Measurements from ENCODE around the gene IL24.

Gene IL24

GRCh38 chr1:206901944-206902343 lies 4.7 kb downstream of the IL24 start:
- DNase-seq (ENCODE audit: extremely low read depth in 1 of 2, low read depth in 1 of 2), result no peak

DNA sequence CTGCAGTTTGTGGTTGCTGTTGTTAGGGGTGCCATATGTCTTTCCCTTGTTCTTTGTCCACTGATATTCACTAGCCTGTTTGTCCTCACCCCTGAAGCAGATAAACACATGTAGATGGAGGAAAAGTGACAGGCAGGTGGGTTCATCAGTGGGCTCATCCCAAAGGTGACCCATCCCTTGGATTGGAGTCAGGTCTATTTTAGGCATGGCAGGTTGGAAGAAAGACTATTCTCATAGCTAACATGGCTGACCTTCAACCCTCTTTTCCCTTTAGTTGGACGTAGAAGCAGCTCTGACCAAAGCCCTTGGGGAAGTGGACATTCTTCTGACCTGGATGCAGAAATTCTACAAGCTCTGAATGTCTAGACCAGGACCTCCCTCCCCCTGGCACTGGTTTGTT lies 5.5 kb downstream of the IL24 start:
- no peak for DNase-seq (ENCODE audit: extremely low read depth in 1 of 2, low read depth in 1 of 2)

DNA sequence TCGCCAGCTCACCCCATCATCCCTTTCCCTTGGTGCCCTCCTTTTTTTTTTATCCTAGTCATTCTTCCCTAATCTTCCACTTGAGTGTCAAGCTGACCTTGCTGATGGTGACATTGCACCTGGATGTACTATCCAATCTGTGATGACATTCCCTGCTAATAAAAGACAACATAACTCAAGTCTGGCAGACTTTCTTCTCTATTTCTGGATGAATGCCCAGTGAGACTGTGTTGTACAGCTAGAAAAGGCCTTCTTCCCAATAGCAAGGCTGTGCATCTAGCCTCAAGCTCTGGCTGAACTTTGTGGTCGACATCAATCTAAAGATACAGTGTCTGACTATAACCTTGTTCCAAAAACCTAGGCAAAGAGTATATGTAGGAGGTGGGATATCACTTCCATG lies 6.4 kb downstream of the IL24 start:
- no peak for DNase-seq (ENCODE audit: extremely low read depth in 1 of 2, low read depth in 1 of 2)

- no peak for DNase-seq (ENCODE audit: extremely low read depth in 1 of 2, low read depth in 1 of 2)
These were observed 7.3 kb downstream of the IL24 start for GRCh38 chr1:206904423-206905142.

GRCh38 chr1:206905295-206906164 lies 8.3 kb downstream of the IL24 start:
- no peak for DNase-seq (ENCODE audit: extremely low read depth in 1 of 2, low read depth in 1 of 2)

DNA sequence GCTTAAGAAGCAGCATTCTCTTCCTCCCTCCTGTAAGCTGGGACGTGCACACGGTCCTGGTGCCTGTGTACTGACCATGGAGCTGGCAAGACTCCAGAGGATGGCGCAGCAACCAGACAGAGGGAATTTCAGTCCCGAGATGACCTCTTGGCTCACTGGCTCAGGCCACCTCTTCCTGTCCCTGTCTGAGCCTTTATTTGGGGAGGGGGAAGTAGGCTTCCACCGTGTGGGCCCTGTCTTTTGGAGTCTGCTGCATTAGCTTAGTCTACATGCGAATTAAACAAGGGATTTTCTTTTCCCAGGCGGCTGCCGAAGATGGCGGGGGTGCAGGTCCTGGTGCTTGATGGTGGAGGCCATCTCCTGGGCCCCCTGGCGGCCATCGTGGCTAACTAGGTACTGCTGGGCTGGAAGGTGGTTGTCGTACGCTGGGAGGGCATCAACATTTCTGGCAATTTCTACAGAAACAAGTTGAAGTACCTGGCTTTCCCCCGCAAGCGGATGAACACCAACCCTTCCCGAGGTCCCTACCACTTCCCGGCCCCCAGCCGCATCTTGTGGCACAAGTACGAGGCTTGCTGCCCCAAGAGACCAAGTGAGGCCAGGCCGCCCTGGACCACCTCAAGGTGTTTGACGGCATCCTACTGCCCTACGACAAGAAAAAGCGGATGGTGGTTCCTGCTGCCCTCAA lies 10.2 kb downstream of the IL24 start:
- DNase-seq (ENCODE audit: extremely low read depth in 1 of 2, low read depth in 1 of 2), result no peak

GRCh38 chr1:206908038-206908437 lies 10.8 kb downstream of the IL24 start:
- DNase-seq (ENCODE audit: extremely low read depth in 1 of 2, low read depth in 1 of 2), result no peak

- DNase-seq (ENCODE audit: extremely low read depth in 1 of 2, low read depth in 1 of 2), result no peak
These were observed 12.1 kb downstream of the IL24 start for GRCh38 chr1:206909161-206909882.

GRCh38 chr1:206909883-206910318 lies 12.7 kb downstream of the IL24 start:
- no peak for DNase-seq (ENCODE audit: extremely low read depth in 1 of 2, low read depth in 1 of 2)

DNA sequence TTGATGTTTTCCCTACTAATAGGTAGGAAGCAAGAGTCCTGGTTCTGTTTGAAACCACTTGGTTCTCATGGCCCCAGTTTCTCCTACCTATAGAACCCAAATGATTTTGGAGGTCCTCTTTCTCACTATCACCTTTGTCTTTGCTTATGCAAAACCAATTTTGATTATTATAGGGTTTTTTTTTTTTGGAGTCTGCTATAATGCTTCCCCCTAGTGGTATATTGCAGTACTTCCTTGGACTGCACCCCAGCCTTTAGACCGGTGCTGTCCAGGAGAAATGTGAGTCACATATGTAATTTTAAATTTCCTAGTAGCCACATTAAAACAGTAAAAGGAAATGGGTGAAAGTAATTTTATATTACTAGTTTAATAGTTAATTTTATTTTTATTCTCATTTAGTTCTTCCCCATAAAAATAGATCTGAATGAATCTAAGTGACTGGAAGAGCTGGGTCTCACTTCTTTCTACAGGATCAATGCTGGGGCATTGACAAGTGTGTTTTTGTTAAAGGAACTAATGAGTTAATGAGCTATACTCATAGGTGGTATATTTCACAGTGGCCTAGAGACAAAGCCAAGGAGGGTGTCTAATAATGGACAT lies 13.9 kb downstream of the IL24 start:
- DNase-seq (ENCODE audit: extremely low read depth in 1 of 2, low read depth in 1 of 2), result no peak

DNA sequence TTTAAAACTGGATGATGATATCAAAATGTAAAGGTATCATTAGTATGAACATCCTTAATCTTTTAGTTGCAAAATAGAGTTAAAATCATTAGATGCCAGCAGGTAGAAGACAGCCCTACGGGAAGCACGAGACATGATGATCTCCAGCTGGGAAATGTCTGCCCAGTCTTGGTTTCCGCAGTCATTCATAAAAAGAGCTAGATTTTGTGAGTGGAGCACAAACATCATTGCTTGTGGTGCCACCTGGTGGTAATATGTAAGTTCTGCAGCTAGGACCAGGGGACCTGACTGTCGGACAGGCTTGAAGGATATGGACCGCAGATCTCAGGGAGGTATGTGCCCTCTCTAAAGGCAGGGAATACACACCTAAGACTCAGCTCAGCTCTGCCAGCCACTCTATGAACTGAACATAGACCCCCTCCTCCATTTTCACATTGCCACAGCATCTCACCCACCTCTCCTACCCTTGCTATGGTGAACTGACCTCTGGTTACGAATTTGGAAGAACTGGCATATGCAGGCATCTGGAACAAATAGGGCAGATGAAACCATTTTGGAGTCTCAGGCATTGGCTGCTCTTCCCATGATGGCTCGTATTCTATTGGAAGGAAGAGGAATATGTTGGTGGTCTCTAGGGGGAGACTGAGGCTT lies 15.3 kb downstream of the IL24 start:
- DNase-seq (ENCODE audit: extremely low read depth in 1 of 2, low read depth in 1 of 2), result no peak

- DNase-seq (ENCODE audit: extremely low read depth in 1 of 2, low read depth in 1 of 2), result no peak
These were observed 16.7 kb downstream of the IL24 start for GRCh38 chr1:206913766-206914537.

GRCh38 chr1:206915030-206915735 lies 17.9 kb downstream of the IL24 start:
- no peak for DNase-seq (ENCODE audit: extremely low read depth in 1 of 2, low read depth in 1 of 2)

DNA sequence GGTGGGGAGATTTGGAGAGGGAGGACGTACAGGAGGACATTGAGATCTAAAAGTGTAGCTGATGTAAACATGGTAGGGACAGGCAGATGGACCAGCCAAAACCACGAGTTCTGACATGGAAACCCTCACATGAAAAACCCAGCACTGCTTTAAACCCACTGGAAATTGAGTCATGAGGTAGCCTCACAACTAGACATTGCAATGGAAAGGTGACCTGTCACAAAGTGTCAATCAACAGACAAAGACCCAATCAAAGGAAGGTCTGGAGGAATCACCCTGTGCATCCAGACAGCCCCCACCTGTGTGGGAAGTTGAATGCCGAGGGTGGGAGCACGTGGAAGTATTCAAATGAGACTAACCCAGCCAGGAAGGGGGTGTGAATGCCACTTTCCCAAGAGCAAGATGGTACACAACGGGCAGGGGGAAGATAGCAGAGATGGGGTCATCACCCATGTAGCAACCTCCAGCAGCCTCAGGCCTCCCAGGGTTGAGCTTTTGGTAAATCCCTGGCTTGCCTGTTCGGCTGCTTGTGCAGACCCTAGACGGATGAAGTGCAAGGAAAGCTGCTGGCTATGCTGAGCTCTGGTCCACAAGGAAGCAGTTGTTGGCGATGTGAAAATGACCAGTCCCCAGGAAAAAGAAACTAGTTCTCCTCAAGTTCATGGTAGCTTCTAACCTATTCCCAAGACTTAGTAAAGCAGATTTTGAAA lies 18.9 kb downstream of the IL24 start:
- no peak for DNase-seq (ENCODE audit: extremely low read depth in 1 of 2, low read depth in 1 of 2)

DNA sequence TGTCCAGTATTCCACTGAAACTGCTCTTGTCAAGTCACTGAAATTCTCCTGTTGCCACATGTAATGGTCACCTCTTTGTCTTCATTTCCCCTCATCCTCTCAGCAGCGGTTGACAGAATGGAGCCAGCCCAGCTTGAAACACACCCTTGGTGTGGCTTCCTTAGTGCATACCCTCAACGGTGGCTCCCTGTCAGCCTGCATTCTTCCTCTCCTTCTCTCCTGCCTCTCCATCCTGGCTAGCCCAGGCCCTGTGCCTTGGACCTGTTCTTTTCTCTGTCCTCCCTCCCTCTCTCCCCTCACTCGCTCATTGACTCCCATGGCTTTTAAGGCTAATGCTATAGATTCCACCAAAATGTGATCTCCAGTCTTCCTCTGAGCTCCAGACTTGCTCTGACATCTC lies 20.8 kb downstream of the IL24 start:
- no peak for DNase-seq (ENCODE audit: extremely low read depth in 1 of 2, low read depth in 1 of 2)

DNA sequence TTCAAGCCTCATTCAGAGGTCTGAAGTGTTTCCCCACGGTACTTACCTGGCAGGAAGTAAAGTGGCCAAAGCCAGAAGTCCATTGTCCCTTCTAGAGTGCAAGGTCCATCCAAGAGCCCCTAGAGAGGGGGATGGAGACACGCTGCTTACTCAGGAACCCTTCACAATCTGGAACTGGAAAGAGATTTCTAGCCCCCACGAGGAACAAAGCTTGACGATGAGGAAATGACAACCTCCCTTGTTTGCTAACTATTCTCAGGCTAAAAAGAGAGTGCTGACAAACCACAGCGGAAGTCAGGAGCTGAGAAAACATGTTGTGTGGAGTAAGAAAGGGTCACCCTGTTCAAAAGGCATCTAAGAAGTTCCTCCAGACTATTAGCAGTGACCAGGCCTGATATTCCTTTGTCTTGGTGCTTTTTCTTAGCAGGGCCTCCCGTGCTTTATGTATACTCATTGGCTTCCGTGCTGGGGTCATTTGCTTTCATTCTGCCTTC lies 24.6 kb downstream of the IL24 start, which contains the start of gene FCMR:
Gene FCMR, minus strand, starts transcription at position 170 of the 494 bp plus-strand sequence. Its CDS starts 87 bp downstream, at position 83.
- no peak for DNase-seq (ENCODE audit: extremely low read depth in 1 of 2, low read depth in 1 of 2)

DNA sequence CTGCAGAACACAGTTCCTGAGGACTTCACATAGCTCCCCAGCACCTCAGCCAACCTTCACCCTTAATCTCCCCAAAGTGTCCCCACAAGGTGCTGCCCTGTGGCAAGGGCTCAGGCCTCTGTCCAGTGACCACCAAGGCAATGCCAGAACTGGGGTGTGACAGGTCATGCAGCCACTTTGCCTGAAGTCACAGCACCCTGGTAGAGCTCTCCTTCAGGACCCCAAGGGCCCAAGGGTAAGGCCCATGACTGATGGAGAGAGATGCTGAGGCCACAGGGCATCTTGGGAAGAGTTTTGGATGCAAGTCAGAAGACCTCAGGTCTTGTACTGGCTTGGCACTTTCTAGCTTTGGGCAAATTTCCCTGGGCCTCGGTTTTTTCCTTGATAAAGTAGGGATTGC lies 25.3 kb downstream of the IL24 start:
- DNase-seq (ENCODE audit: extremely low read depth in 1 of 2, low read depth in 1 of 2), result no peak

All from stimulated activated CD8-positive, alpha-beta memory T cell treated with anti-CD3 and anti-CD28 coated beads, Interleukin-7, amount 100 ng/mL, for 48 hours (primary cell).